Stomach smooth muscle (tissue), 2 donors: ENCODE results near the gene ITGB6.

Experiments used
- H3K27ac ChIP-seq: one replicate; pipeline ENCODE4 v1.7.0; 2013; ENCODE audit warnings: mild to moderate bottlenecking, low read length, inconsistent platforms
- H3K27me3 ChIP-seq, 2 donors: one replicate each; pipeline ENCODE4 v1.7.0; 2013; ENCODE audit warnings: low read length in 2 of 2; ENCODE audit not compliant: insufficient read depth in 2 of 2, control insufficient read depth in 1 of 2
- H3K36me3 ChIP-seq, 2 donors: one replicate each; pipeline ENCODE4 v1.7.0; 2013; ENCODE audit warnings: low read length in 2 of 2; ENCODE audit not compliant: control insufficient read depth in 2 of 2, insufficient read depth in 2 of 2
- H3K4me1 ChIP-seq: one replicate; pipeline ENCODE4 v1.7.0; 2013; ENCODE audit warnings: low read length; ENCODE audit not compliant: control insufficient read depth, insufficient read depth
- H3K4me3 ChIP-seq, 2 donors: one replicate each; pipeline ENCODE4 v1.7.0; 2013; ENCODE audit warnings: low read length in 2 of 2
- H3K9ac ChIP-seq, 2 donors: one replicate each; pipeline ENCODE4 v1.7.0; 2013; ENCODE audit warnings: low read length in 2 of 2, mild to moderate bottlenecking in 1 of 2
- H3K9me3 ChIP-seq, 2 donors: one replicate each; pipeline ENCODE4 v1.7.0; 2013; ENCODE audit warnings: low read length in 2 of 2; ENCODE audit not compliant: control insufficient read depth in 2 of 2
- donor health status: healthy.
- donor health status: Pancreatic carcinoma.

ITGB6 gene

DNA sequence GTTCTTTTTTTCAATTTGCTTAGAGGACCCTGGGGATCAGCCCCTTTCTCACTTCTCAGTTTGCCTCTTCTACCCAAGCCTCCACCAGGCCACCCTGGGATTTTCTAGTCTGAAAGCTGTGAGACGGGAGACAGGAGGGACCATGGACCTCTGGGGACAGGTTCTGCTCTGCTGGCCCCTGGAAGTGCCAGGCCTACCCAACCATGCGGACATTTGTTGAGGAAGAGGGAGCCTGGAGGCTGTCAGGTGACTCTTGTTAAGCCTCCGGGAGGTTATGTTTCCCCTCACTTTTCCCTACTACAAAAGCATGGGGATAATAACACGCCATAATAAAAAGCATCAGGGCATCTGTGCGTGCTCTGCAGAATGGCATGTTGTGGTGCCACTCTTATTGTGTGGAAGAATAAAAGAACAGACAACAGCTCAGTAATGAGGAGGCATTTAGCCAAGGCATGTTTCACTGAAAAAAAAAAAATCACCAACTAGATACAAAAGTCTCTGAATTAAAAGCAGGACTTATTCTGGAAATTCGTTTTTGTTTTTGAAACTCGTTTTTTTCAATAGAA lies 89.3 kb downstream of the ITGB6 start:
- no peaks in the 10 kb centered on the region for H3K9me3 ChIP-seq
- no peak overlapping the region for H3K4me3 ChIP-seq
- H3K36me3 ChIP-seq = no peaks in the 10 kb centered on the region
- no peaks in the 10 kb centered on the region for H3K4me1 ChIP-seq
- no peaks in the 10 kb centered on the region for H3K27me3 ChIP-seq
- H3K9ac ChIP-seq = no peak overlapping the region
- H3K27ac ChIP-seq = no peak overlapping the region

DNA sequence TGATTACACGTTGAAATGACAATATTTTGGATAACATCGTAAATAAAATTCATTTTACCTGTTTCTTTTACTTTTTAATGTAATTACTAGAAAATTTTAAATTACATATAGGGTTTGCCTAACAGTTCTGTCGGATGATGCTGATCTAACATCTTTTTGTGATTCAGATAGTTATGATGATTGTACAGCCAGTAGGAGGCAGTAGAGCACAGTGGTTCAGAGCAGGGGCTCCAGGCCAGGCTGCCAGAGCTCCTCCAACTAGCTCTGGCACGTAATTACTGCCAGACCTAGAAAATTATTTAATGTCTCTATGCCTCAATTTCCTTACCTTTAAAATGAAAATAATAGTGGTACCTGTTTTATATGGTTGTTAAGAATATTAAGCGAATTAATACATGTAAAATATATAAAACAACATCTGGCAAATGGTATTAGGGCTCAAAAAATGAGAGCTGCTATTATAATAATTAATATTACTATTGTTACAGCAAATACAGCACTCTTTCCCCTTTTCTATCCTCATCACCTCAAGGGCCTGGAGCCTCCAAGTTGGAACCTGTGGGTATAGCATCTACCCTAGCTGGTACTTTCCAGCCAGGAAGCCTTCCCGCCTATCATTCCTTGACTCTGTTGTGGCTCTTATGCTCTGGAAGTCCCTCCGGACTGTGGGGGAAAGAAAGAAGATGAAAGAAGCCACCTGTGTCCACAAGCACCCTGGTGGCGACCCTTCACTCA lies 90.0 kb downstream of the ITGB6 start:
- Histone ChIP-seq H3K27me3 (no peaks in the 10 kb centered on the region), H3K4me1 (no peaks in the 10 kb centered on the region), H3K4me3 (no peak overlapping the region), H3K36me3 (no peaks in the 10 kb centered on the region), H3K9me3 (no peaks in the 10 kb centered on the region), H3K9ac (no peak overlapping the region), H3K27ac (no peak overlapping the region)

DNA sequence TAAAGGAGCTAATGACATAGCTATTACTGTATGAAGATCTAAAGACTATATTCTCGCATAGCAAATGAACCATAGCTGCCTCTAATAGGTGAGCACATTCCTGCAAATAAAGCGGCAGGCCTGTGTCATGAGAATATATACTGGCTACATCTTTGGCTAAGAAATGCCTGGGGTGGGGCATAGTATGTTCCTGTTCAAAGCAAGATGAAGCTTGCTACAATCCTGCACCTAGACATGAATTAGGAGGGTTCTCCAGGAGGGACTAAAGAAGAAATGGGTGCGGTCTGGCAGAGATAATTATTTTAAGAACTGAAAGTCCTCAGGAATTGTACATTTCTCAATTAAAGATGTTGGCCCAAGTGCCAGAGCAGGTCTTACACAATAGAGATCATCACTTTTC lies 90.8 kb downstream of the ITGB6 start:
- Histone ChIP-seq H3K27me3 (no peaks in the 10 kb centered on the region), H3K27ac (no peak overlapping the region)

DNA sequence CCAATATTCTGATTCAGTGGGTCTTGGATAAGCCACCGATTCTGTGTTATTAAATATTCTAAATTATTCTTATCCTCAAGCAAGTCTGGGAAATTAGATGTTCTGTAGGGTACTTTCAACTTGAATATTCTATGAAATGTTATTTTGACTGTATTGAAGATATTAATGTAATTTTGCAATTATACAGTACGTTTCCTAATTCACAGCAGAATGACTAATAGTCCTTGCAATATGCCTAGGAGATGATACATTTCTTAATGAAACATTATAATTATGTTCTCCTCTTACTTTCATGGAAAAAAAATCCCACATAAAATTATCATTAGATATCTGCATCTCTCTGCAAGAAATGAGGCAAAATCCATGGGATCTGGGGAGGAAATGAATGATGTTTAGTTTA lies 91.4 kb downstream of the ITGB6 start:
- no peaks in the 10 kb centered on the region for H3K4me1 ChIP-seq
- H3K9ac ChIP-seq = no peak overlapping the region
- no peak overlapping the region for H3K27ac ChIP-seq
- no peaks in the 10 kb centered on the region for H3K36me3 ChIP-seq
- H3K9me3 ChIP-seq = no peaks in the 10 kb centered on the region
- H3K4me3 ChIP-seq = no peak overlapping the region
- H3K27me3 ChIP-seq = no peaks in the 10 kb centered on the region

More for the DNA sequence above, 90.8 kb downstream of the ITGB6 start:
- Histone ChIP-seq H3K36me3 (no peaks in the 10 kb centered on the region), H3K9ac (no peak overlapping the region), H3K4me3 (no peak overlapping the region), H3K4me1 (no peaks in the 10 kb centered on the region), H3K9me3 (no peaks in the 10 kb centered on the region)

DNA sequence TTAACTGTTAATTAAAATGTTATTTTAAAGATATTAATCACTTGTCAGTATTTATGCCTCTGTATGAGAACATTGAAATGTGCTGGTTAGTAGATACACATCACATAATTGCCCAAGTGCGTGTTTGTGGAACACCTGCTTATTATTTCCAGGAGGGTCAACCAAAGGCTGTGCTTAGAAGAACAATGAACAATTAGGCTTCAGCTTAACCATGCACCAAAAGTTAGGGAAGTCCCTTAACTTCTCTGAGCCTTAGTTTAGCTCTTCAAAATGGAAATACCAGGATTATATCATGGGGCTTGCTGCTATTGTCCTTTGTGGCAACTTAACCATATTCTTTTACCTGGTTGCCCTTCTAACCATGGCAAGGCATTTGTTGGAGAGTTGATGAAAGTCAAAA lies 94.7 kb downstream of the ITGB6 start:
- Histone ChIP-seq H3K4me3 (no peak overlapping the region), H3K9me3 (no peaks in the 10 kb centered on the region), H3K27ac (no peak overlapping the region), H3K4me1 (no peaks in the 10 kb centered on the region), H3K9ac (no peak overlapping the region), H3K27me3 (no peaks in the 10 kb centered on the region), H3K36me3 (no peaks in the 10 kb centered on the region)

DNA sequence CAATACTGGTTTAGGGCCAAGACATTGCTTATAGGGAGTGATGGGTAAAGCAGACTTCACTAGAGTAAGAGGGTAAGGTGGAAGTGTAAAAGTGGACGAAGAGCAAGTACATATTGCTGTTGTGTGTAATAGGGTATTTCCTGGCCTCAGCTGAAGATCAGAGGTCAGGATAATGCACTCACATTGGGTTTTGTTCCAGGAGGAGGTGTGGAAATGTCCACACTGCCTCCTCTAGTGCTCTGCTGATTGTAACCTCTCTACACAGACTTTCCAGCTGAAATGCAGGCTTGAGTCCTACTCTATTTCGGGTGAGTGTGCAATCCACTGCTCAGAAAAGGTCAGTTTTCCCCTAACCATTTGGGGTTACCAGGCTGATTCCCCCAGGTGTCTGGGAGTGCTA lies 96.0 kb downstream of the ITGB6 start:
- no peaks in the 10 kb centered on the region for H3K36me3 ChIP-seq
- H3K9ac ChIP-seq = no peak overlapping the region

DNA sequence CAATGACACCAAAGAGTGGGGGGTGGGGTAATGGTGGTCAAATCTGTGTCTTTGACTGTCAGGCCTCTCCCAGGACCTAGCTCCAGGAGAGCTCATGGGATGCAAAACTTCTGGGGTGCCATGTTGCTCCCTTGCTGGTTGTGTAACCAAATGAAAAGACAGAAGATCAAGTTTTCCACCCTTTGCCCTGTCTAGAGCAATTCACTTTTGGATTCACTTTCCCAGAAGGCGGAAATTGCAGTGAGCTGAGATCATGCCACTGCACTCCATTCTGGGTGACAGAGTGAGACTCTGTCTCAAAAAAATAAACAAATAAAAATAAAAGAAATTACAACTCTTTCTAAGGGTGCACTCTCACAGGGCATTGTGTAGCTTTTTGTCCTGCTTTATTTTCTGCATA lies 102.7 kb downstream of the ITGB6 start:
- Histone ChIP-seq H3K27me3 (no peaks in the 10 kb centered on the region), H3K4me3 (no peak overlapping the region), H3K9ac (no peak overlapping the region), H3K4me1 (no peaks in the 10 kb centered on the region), H3K36me3 (no peaks in the 10 kb centered on the region), H3K9me3 (peaks cover 5 to 13% of the 10 kb centered on the region in 2 donors), H3K27ac (no peak overlapping the region)

More for the DNA sequence above, 96.0 kb downstream of the ITGB6 start:
- H3K27ac ChIP-seq = no peak overlapping the region
- H3K4me1 ChIP-seq = no peaks in the 10 kb centered on the region
- H3K4me3 ChIP-seq = no peak overlapping the region
- H3K27me3 ChIP-seq = no peaks in the 10 kb centered on the region
- H3K9me3 ChIP-seq = no peaks in the 10 kb centered on the region

DNA sequence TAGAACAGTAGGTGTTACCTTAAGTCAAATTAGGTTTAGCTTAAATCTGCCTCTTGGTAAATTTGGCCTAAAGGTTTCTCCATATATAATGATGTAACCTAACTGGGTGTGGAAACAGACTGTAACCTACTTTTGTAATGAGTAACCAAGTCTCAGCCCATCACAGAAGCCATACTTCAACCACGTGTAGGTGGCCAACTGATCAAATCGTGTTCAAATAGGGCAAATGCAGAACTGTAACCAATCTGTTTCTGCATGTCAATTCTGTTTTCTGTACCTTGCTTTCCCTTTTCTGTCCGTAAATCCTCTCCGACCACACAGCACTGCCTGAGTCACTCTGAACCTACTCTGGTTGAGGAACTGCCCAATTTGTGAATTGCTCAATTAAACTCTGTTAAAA lies 103.7 kb downstream of the ITGB6 start:
- H3K9me3 ChIP-seq = peaks cover 5 to 14% of the 10 kb centered on the region in 2 donors
- H3K4me3 ChIP-seq = no peak overlapping the region
- no peaks in the 10 kb centered on the region for H3K27me3 ChIP-seq
- H3K4me1 ChIP-seq = no peaks in the 10 kb centered on the region
- no peak overlapping the region for H3K27ac ChIP-seq
- no peaks in the 10 kb centered on the region for H3K36me3 ChIP-seq
- H3K9ac ChIP-seq = no peak overlapping the region

DNA sequence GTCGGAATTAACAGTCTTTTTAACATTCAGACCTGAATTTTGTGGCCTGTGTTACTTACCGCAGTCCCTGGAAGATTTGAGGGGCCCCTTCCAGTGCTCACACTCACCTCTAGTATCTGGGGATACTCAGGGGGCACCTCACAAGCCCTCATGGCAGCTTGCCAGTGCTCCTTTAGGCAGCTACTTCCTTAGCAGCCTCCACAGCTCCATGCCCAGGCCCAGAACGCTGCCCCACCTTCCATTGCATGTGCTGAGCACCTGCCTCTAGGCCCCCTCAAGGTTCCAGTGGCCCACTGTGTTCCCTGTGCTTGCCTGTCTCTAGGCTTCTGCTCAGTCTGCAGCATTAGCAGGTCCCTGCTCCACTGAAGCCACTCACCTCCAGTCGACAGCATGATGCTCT lies 107.6 kb downstream of the ITGB6 start:
- peaks cover 26 to 34% of the 10 kb centered on the region in 2 donors for H3K9me3 ChIP-seq
- no peaks in the 10 kb centered on the region for H3K27me3 ChIP-seq

DNA sequence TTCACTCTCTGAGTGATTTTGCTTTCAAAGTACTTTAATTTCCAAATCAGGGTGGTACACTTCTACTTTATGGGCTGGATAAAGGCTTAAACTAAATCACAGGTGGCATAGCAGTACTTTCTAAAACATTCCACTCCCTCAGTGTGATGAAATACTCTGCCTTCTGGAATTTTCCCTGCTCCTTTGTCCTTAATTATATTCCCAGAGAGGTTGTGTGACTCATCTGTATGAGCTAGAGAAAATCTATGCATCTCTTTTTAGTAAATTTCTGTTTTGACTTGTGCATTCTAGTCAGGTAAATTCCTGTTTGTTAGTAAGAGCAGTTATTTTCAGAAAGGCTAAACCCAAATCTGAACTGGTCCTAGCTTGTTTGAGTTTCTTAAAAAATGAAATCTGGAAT lies 108.7 kb downstream of the ITGB6 start:
- peaks cover 31 to 39% of the 10 kb centered on the region in 2 donors for H3K9me3 ChIP-seq
- H3K4me3 ChIP-seq = no peak overlapping the region
- no peak overlapping the region for H3K9ac ChIP-seq
- no peak overlapping the region for H3K27ac ChIP-seq
- no peaks in the 10 kb centered on the region for H3K36me3 ChIP-seq
- H3K4me1 ChIP-seq = no peaks in the 10 kb centered on the region
- H3K27me3 ChIP-seq = no peaks in the 10 kb centered on the region

More for the DNA sequence above, 107.6 kb downstream of the ITGB6 start:
- no peaks in the 10 kb centered on the region for H3K4me1 ChIP-seq
- H3K27ac ChIP-seq = no peak overlapping the region
- H3K36me3 ChIP-seq = no peaks in the 10 kb centered on the region
- H3K4me3 ChIP-seq = no peak overlapping the region
- no peak overlapping the region for H3K9ac ChIP-seq
